Heart left ventricle (tissue), 13 donors: Measurements from ENCODE around the gene MFAP3.

Source experiments
- POLR2A ChIP-seq, 2 donors: fragments of 450-650 bp; IDR thresholded peaks; one replicate each; pipeline ENCODE4 v1.6.1; 2017; ENCODE audit warnings: antibody characterized with exemption in 2 of 2, mild to moderate bottlenecking in 2 of 2, moderate library complexity in 2 of 2
- TF ChIP-seq, protein P1 (sequence below), 12 donors: fragments of 200-600 bp; sonication (generic) in 4 of 12; IDR thresholded peaks; one replicate each; pipeline versions ENCODE4 v1.5.0 to v1.8.0; 2018 to 2022; ENCODE audit warnings: antibody characterized with exemption in 12 of 12, mild to moderate bottlenecking in 5 of 12
- donor health status: ischemic (EF 13 %, LVEDD 7.1; RV severe dilation, severe dysfunction).
- donor health status: DM: no; HTN: yes; CAD: no.
- donor health status: DM: no; HTN: no; CAD: no.
- donor health status: ischemic (EF 25% LVEDD 6.9; RV normal size, moderate dysfunction).
- donor health status: ischemic (EF 25% LVEDD 5.7; RV mildly dilated, moderate dysfunction).
- donor health status: ischemic (EF 35%, LVEDD 5.7; RV mildly dilated, moderate dysfunction).
- donor health status: nonischemic (EF 11% LVEDD 7.7; RV severe dilation, severe dysfunction).
- donor health status: DM: yes; HTN: yes; CAD: no.
- donor health status: PGD.
- donor health status: ischemic (EF 29% LVEDD 5.4; RV normal size, mild dysfunction).
- donor health status: nonischemic (EF 23%, LVEDD 6.1; RV moderate dilation, normal function).

DNA sequence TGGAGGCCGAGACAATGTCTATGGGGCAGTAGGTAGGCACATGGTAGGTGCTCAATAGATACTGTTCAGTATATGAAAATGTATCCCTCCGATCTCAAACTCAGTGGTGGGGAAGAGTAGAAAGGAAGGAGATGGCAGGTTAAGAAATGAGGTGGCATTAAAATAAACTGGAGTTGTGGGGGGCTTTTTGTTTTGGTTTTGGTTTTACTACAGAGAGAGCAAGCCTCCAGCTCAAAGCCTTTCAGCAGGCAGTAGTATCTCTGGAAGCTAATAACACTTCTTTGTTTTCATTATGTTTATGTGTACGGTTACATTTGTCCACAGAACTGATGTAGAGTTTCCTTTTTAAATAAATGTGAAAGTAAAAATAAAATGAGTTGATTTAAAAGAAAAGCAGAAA is 8.6 kb downstream of the MFAP3 start:
- no peak for TF ChIP-seq POLR2A (IDR thresholded peaks at IDR 0.05)
- TF ChIP-seq, protein P1, sequence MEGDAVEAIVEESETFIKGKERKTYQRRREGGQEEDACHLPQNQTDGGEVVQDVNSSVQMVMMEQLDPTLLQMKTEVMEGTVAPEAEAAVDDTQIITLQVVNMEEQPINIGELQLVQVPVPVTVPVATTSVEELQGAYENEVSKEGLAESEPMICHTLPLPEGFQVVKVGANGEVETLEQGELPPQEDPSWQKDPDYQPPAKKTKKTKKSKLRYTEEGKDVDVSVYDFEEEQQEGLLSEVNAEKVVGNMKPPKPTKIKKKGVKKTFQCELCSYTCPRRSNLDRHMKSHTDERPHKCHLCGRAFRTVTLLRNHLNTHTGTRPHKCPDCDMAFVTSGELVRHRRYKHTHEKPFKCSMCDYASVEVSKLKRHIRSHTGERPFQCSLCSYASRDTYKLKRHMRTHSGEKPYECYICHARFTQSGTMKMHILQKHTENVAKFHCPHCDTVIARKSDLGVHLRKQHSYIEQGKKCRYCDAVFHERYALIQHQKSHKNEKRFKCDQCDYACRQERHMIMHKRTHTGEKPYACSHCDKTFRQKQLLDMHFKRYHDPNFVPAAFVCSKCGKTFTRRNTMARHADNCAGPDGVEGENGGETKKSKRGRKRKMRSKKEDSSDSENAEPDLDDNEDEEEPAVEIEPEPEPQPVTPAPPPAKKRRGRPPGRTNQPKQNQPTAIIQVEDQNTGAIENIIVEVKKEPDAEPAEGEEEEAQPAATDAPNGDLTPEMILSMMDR (IDR thresholded peaks at IDR 0.05): no peak
